ENCODE measurements around the gene KCND3.

The KCND3 gene

GRCh38 chr1:111983500-111983899 lies 6.0 kb downstream of the KCND3 start:
- Histone ChIP-seq H4K20me1 (ENCODE audit: insufficient read depth, low read length) (no peaks in the 10 kb centered on the region), H3F3A (ENCODE audit: insufficient read depth, low read length) (no peaks in the 10 kb centered on the region), H3K9me3 (ENCODE audit: low read length) (no peaks in the 10 kb centered on the region), H3K79me2 (ENCODE audit: insufficient read depth, low read length) (no peaks in the 10 kb centered on the region), H3K4me3 (ENCODE audit: low read depth, low read length, poor library complexity, severe bottlenecking) (no peak overlapping the region), H3K36me3 (ENCODE audit: insufficient read depth, low read length) (no peaks in the 10 kb centered on the region), H3K9me2 (ENCODE audit: low read depth, low read length) (no peaks in the 10 kb centered on the region), H3K4me2 (ENCODE audit: low read length) (no peak overlapping the region), H2AFZ (ENCODE audit: low read length) (no peak overlapping the region), H3K4me1 (ENCODE audit: insufficient read depth, low read length, severe bottlenecking) (no peaks in the 10 kb centered on the region), H3K27me3 (ENCODE audit: insufficient read depth, low read length) (no peaks in the 10 kb centered on the region), H3K27ac (ENCODE audit: low read depth, low read length, poor library complexity, severe bottlenecking) (no peak overlapping the region), H3K9ac (ENCODE audit: low read length) (no peak overlapping the region)
- TF ChIP-seq EZH2 (IDR thresholded peaks at IDR 0.05; ENCODE audit: borderline replicate concordance, low read length) (no peak), CTCF (IDR thresholded peaks at IDR 0.05; ENCODE audit: low read length) (no peak)

GRCh38 chr1:111982428-111982827 lies 7.0 kb downstream of the KCND3 start:
- Histone ChIP-seq H3K9me2 (ENCODE audit: low read depth, low read length) (no peaks in the 10 kb centered on the region), H3K9ac (ENCODE audit: low read length) (no peak overlapping the region), H4K20me1 (ENCODE audit: insufficient read depth, low read length) (no peaks in the 10 kb centered on the region), H3K4me3 (ENCODE audit: low read depth, low read length, poor library complexity, severe bottlenecking) (no peak overlapping the region), H3K79me2 (ENCODE audit: insufficient read depth, low read length) (no peaks in the 10 kb centered on the region), H3K27ac (ENCODE audit: low read depth, low read length, poor library complexity, severe bottlenecking) (no peak overlapping the region), H3K9me3 (ENCODE audit: low read length) (no peaks in the 10 kb centered on the region), H3K27me3 (ENCODE audit: insufficient read depth, low read length) (no peaks in the 10 kb centered on the region), H3K4me2 (ENCODE audit: low read length) (no peak overlapping the region), H3K4me1 (ENCODE audit: insufficient read depth, low read length, severe bottlenecking) (no peaks in the 10 kb centered on the region), H2AFZ (ENCODE audit: low read length) (no peak overlapping the region), H3K36me3 (ENCODE audit: insufficient read depth, low read length) (no peaks in the 10 kb centered on the region), H3F3A (ENCODE audit: insufficient read depth, low read length) (no peaks in the 10 kb centered on the region)
- TF ChIP-seq EZH2 (IDR thresholded peaks at IDR 0.05; ENCODE audit: borderline replicate concordance, low read length): no peak
- no peak for TF ChIP-seq CTCF (IDR thresholded peaks at IDR 0.05; ENCODE audit: low read length)

- no peaks in the 10 kb centered on the region for H3F3A ChIP-seq (ENCODE audit: insufficient read depth, low read length)
- H2AFZ ChIP-seq (ENCODE audit: low read length): no peak overlapping the region
- H3K4me3 ChIP-seq (ENCODE audit: low read depth, low read length, poor library complexity, severe bottlenecking): no peak overlapping the region
- no peaks in the 10 kb centered on the region for H3K27me3 ChIP-seq (ENCODE audit: insufficient read depth, low read length)
- H3K9ac ChIP-seq (ENCODE audit: low read length): no peak overlapping the region
- H3K4me2 ChIP-seq (ENCODE audit: low read length): no peak overlapping the region
- no peaks in the 10 kb centered on the region for H3K4me1 ChIP-seq (ENCODE audit: insufficient read depth, low read length, severe bottlenecking)
- TF ChIP-seq CTCF (IDR thresholded peaks at IDR 0.05; ENCODE audit: low read length) (no peak), EZH2 (IDR thresholded peaks at IDR 0.05; ENCODE audit: borderline replicate concordance, low read length) (no peak)
- H3K9me2 ChIP-seq (ENCODE audit: low read depth, low read length): no peaks in the 10 kb centered on the region
- H3K27ac ChIP-seq (ENCODE audit: low read depth, low read length, poor library complexity, severe bottlenecking): no peak overlapping the region
- H4K20me1 ChIP-seq (ENCODE audit: insufficient read depth, low read length): no peaks in the 10 kb centered on the region
- no peaks in the 10 kb centered on the region for H3K79me2 ChIP-seq (ENCODE audit: insufficient read depth, low read length)
- no peaks in the 10 kb centered on the region for H3K9me3 ChIP-seq (ENCODE audit: low read length)
- H3K36me3 ChIP-seq (ENCODE audit: insufficient read depth, low read length): no peaks in the 10 kb centered on the region
These were observed 7.6 kb downstream of the KCND3 start for GRCh38 chr1:111981871-111982270.
